HEK293T (cell line): ENCODE measurements around the gene NGEF.
A peak's percentile ranks its signal among the peaks of the same experiment; 100 is the strongest.

ENCODE experiments used
- CTCF ChIA-PET: fragments of 350-600 bp; formaldehyde crosslinking; extraction: SDS; loops from one replicate; lab custom pipeline; 2021; ENCODE audit warnings: antibody characterized with exemption, inconsistent platforms; lab: Yijun Ruan, JAX
- POLR2A ChIA-PET: fragments of 350-600 bp; formaldehyde crosslinking; extraction: SDS; loops from one replicate; lab custom pipeline; 2020; ENCODE audit warnings: antibody characterized with exemption, inconsistent platforms; lab: Yijun Ruan, JAX
- DNase-seq: peaks from one replicate; pipeline ENCODE4 v3.0.0; 2012; ENCODE audit warnings: mixed read lengths; ENCODE audit errors: extremely low spot score
- ARNT ChIP-seq: fragments of 450-650 bp; IDR thresholded peaks from 2 replicates; pipeline ENCODE4 v1.6.1; 2017; ENCODE audit warnings: mild to moderate bottlenecking
- BHLHE40 ChIP-seq: fragments of 450-650 bp; IDR thresholded peaks from 2 replicates; pipeline ENCODE4 v1.6.1; 2016; ENCODE audit warnings: mild to moderate bottlenecking, moderate library complexity, borderline replicate concordance
- CTBP1 ChIP-seq: fragments of 450-650 bp; IDR thresholded peaks from 2 replicates; pipeline ENCODE4 v1.6.1; 2016; ENCODE audit warnings: borderline replicate concordance
- ELF4 ChIP-seq: fragments of 450-650 bp; IDR thresholded peaks from 2 replicates; pipeline ENCODE4 v1.6.1; 2017; ENCODE audit warnings: antibody characterized with exemption
- FOXA1 ChIP-seq: fragments of 450-650 bp; IDR thresholded peaks from 2 replicates; pipeline ENCODE4 v1.6.1; 2016; ENCODE audit warnings: mild to moderate bottlenecking
- FOXK2 ChIP-seq: fragments of 450-650 bp; IDR thresholded peaks from 2 replicates; pipeline ENCODE4 v1.6.1; 2016; ENCODE audit warnings: mild to moderate bottlenecking
- FOXM1 ChIP-seq: fragments of 450-650 bp; IDR thresholded peaks from 2 replicates; pipeline ENCODE4 v1.6.1; 2017; ENCODE audit warnings: mild to moderate bottlenecking, borderline replicate concordance
- HDGF ChIP-seq: fragments of 450-650 bp; IDR thresholded peaks from 2 replicates; pipeline ENCODE4 v1.6.1; 2017; ENCODE audit warnings: antibody characterized with exemption, borderline replicate concordance
- L3MBTL2 ChIP-seq: fragments of 450-650 bp; conservative IDR thresholded peaks from 2 replicates; pipeline ENCODE4 v1.6.1; 2016; ENCODE audit warnings: mild to moderate bottlenecking
- LEF1 ChIP-seq: fragments of 450-650 bp; IDR thresholded peaks from 2 replicates; pipeline ENCODE4 v1.6.1; 2017; ENCODE audit warnings: mild to moderate bottlenecking, borderline replicate concordance
- NFRKB ChIP-seq: fragments of 450-650 bp; IDR thresholded peaks from 2 replicates; pipeline ENCODE4 v1.6.1; 2016; ENCODE audit warnings: mild to moderate bottlenecking, moderate library complexity
- SP1 ChIP-seq: fragments of 450-650 bp; IDR thresholded peaks from 2 replicates; pipeline ENCODE4 v1.6.1; 2017
- SUZ12 ChIP-seq: fragments of 450-650 bp; IDR thresholded peaks from 2 replicates; pipeline ENCODE4 v1.6.1; 2016; ENCODE audit warnings: mild to moderate bottlenecking
- TARDBP ChIP-seq: fragments of 450-650 bp; IDR thresholded peaks from 2 replicates; pipeline ENCODE4 v1.6.1; 2016
- ZNF384 ChIP-seq: fragments of 450-650 bp; IDR thresholded peaks from 2 replicates; pipeline ENCODE4 v1.6.1; 2016
- TF ChIP-seq, protein P1 (sequence below): fragments of 450-650 bp; IDR thresholded peaks from 2 replicates; pipeline ENCODE4 v1.6.1; 2016

The NGEF gene

DNA sequence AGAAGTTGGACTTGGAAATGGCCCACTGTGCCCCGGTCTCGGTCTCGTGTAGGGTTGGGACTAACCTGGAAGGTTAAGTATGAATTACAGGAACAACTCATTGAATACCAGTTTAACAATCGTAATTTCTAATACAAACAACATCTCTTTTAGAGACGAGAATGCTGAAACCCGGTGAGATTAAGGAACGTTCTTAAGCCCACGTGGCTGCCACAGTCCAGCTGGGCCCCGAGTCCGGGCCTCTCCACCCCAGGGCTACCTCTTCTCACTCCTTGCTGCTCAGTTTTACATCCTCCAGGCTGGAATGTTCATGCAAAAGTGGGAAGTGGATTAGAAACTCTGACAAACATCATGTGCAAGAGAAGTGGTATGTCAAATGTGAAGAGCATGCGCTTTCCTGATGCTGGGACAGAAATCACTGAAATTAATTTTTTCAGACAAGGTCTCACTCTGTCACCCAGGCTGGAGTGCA, 29.4 kb downstream of the NGEF start:
- no peak for DNase-seq
- POLR2A ChIA-PET, result no interaction called here
- CTCF ChIA-PET, result no interaction called here
- no peak for TF ChIP-seq FOXM1
- no peak for TF ChIP-seq NFRKB

DNA sequence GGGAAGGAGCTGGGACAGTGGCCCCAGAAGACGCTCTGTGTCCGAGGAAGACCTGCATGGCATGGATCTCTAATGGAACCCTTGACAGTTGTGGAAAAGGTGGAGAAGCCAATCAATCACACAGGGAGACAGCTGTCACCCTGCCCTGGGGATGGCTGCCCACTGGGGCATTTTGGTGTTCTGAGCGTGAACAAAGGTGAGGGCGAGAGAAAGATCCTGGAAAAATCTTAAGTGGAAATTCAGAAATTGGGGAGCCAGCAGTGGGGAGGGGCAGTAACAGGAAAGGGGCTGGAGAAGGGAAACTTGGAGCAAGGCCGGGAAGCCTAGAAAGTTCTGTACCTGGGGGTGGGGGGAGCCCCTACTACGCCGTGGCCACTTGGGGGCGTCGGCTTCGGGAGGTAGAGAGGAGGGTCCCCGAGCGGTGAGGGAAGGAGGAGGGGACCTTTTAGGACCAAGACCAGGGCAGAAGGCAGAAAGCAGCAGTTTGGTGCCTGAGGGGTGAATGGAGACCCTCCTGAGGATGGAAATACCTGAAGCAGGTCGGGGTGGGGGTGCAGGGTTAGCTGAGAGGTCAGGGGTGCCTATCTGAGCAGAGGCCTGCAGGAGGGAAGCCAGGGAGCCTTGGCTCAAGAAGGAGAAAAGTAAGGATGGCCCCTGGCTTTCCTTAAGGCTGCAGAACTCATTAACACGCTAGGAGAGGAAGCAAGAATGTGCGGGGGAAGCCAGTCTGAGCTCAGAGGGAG, 30.0 kb downstream of the NGEF start:
- TF ChIP-seq FOXM1 (no peak), CTBP1 (no peak), BHLHE40 (no peak), ARNT (no peak), NFRKB (no peak)
- TF ChIP-seq, protein P1, sequence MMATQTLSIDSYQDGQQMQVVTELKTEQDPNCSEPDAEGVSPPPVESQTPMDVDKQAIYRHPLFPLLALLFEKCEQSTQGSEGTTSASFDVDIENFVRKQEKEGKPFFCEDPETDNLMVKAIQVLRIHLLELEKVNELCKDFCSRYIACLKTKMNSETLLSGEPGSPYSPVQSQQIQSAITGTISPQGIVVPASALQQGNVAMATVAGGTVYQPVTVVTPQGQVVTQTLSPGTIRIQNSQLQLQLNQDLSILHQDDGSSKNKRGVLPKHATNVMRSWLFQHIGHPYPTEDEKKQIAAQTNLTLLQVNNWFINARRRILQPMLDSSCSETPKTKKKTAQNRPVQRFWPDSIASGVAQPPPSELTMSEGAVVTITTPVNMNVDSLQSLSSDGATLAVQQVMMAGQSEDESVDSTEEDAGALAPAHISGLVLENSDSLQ, result peak; percentile 36; the same call in 1 of the 2 replicates
- POLR2A ChIA-PET, result no interaction called here
- CTCF ChIA-PET, result no interaction called here
- DNase-seq, result no peak

DNA sequence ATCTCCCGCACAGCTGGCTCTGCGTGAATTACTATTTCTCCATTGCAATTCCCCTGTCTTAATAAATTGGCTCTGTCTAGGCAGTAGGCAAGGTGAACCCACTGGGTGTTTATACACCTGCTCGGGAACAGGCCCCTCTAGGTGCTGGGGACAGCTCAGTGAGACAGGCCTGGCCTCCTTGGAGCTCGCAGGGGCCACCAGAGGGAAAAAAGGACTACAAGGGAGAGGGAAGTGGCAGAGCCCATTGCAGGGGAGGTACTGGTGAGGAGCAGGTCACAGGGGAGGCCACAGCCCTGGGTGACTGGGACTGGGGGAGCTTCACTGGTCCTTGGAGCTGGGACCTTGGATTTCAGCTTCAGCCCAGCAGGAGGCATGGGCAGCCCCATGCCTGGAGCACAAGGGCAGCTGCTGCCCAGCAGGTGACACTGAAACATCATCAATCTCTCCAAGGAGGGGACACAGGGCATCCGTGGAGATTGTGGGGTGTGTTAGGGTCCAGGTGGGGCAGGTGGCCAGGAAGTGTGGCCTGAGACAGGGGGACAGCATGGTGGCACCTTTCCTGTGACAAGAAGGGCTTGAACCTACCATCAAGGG, 31.2 kb downstream of the NGEF start:
- no peak for TF ChIP-seq FOXM1
- TF ChIP-seq SUZ12, result no peak
- no peak for TF ChIP-seq NFRKB
- TF ChIP-seq ARNT, result no peak
- TF ChIP-seq BHLHE40, result no peak
- no peak for TF ChIP-seq CTBP1
- no peak for TF ChIP-seq L3MBTL2
- no peak for TF ChIP-seq HDGF
- TF ChIP-seq SP1, result no peak
- no peak for TF ChIP-seq FOXK2
- no peak for TF ChIP-seq TARDBP
- TF ChIP-seq, protein P1, result no peak
- TF ChIP-seq FOXA1, result no peak
- no peak for TF ChIP-seq ELF4
- TF ChIP-seq ZNF384, result no peak
- no peak for TF ChIP-seq LEF1
- ChIA-PET POLR2A (no interaction called here), CTCF (no interaction called here)
- DNase-seq, result no peak

DNA sequence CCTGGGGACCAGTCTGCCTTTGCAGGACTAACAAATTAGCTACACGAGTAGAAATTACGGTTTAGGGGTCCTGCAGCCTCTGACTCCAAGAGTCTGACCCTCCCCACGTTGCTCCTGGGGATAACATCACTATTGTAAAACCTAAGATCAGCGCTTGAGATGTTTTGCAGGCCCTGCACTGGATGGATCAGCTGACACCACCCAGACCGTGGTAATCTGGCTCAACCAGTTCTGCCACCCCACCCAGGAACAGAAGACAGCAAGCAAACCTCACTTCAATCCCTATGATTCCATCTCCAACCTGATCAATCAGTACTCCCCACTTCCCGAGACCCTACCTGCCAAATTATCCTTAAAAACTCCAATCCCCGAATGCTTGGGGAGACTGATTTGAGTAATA, 31.7 kb downstream of the NGEF start:
- no peak for DNase-seq
- no peak for TF ChIP-seq SP1
- no peak for TF ChIP-seq L3MBTL2
- no peak for TF ChIP-seq FOXA1
- no peak for TF ChIP-seq HDGF
- TF ChIP-seq ZNF384, result no peak
- TF ChIP-seq CTBP1, result no peak
- TF ChIP-seq FOXK2, result no peak
- TF ChIP-seq, protein P1, result no peak
- TF ChIP-seq ELF4, result no peak
- ChIA-PET CTCF (no interaction called here), POLR2A (no interaction called here)

DNA sequence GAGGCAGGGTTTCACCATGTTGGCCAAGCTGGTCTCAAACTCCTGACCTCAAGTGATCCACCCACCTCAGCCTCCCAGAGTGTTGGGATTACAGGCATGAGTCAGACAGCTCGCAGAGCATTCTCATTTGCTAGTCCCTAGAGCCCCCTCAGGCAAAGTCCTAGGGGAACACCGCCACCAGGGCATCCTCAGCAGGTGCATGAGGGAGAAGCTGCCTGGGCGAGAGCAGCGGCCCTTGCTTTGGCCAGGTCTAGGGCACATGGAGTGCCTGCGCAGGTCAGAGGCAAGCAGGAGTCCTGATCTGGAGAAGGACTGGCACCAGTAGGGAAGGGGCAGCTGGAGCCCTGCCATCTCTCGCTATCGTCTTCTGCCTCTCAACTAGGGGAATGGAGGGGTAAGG, 32.4 kb downstream of the NGEF start:
- no peak for TF ChIP-seq TARDBP
- TF ChIP-seq NFRKB, result no peak
- TF ChIP-seq HDGF, result no peak
- no peak for TF ChIP-seq ARNT
- ChIA-PET CTCF (interaction anchor here (0.7 kb wide), 1 partner anchor 10 kb away, joined by 3 read pairs; no protein-coding TSS in a partner anchor), POLR2A (no interaction called here)
- no peak for DNase-seq

DNA sequence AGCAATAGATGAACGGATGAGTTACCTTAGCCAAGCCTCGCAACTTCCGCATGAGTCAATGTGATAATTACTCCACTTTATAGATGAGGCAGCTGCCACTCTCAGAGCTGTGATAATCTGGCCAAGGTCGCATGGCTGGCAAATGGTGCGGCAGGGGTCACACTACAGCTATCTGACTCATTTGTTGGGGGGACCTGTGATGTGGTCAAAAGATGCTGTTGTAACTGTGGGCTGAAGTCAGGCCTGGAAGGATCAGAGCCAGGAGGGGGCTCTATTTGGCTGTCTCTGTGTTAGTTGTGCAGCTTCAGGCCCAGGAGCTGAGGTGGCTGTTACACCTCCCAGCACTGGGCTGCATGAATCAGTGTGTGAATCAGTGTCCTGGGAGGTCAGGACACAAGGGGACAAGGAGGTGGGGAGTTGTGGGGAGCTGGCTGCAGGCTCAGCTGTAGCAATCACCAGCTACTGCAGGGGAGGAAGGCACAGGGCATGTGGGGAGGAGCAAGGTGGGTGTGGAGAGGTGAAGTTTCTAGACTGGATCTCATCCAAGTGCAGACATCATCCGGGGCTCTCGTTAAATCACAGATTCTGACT, 33.1 kb downstream of the NGEF start:
- TF ChIP-seq CTBP1, result no peak
- TF ChIP-seq SP1, result no peak
- TF ChIP-seq FOXK2, result no peak
- no peak for TF ChIP-seq LEF1
- no peak for TF ChIP-seq BHLHE40
- no peak for TF ChIP-seq FOXA1
- TF ChIP-seq FOXM1, result no peak
- no peak for TF ChIP-seq HDGF
- no peak for TF ChIP-seq SUZ12
- no peak for TF ChIP-seq NFRKB
- no peak for TF ChIP-seq ELF4
- no peak for TF ChIP-seq ARNT
- no peak for TF ChIP-seq L3MBTL2
- no peak for TF ChIP-seq ZNF384
- TF ChIP-seq, protein P1, result no peak
- no peak for TF ChIP-seq TARDBP
- CTCF ChIA-PET, result interaction anchor here (0.6 kb wide), 1 partner anchor 58 kb away, joined by 3 read pairs; no protein-coding TSS in a partner anchor
- no peak for DNase-seq

More for the DNA sequence above, 33.1 kb downstream of the NGEF start:
- POLR2A ChIA-PET, result no interaction called here
